Breast epithelium (tissue), 3 donors: ENCODE results near the gene C2CD3.

Experiments
- POLR2A ChIP-seq: fragments of 450-650 bp; IDR thresholded peaks from one replicate; pipeline ENCODE4 v1.6.1; 2016; ENCODE audit warnings: antibody characterized with exemption, mild to moderate bottlenecking, moderate library complexity
- TF ChIP-seq, protein P1 (sequence below), 3 donors: fragments of 450-650 bp; IDR thresholded peaks; one replicate each; pipeline ENCODE4 v1.5.1; 2016 to 2017; ENCODE audit warnings: antibody characterized with exemption in 3 of 3, mild to moderate bottlenecking in 3 of 3, moderate library complexity in 3 of 3

DNA sequence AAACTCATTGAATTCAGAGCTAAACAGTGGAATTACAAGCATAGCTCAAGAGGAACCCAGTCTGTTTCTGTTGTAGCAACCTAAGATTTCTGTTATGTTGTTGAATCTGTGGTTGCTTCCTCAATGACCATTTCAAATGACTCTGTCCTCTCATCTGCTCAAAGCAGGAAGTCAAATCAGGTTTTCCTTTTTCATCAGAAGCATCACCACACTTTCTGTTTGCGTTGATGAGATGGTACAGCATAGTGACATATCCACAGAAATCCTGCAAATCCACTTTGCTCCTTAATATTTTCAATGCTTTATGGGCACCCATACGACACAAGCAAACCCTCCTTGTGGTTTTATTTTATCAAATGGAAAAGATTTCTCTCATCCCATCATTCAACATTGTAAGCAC, 175.6 kb downstream of the C2CD3 start:
- TF ChIP-seq, protein P1, sequence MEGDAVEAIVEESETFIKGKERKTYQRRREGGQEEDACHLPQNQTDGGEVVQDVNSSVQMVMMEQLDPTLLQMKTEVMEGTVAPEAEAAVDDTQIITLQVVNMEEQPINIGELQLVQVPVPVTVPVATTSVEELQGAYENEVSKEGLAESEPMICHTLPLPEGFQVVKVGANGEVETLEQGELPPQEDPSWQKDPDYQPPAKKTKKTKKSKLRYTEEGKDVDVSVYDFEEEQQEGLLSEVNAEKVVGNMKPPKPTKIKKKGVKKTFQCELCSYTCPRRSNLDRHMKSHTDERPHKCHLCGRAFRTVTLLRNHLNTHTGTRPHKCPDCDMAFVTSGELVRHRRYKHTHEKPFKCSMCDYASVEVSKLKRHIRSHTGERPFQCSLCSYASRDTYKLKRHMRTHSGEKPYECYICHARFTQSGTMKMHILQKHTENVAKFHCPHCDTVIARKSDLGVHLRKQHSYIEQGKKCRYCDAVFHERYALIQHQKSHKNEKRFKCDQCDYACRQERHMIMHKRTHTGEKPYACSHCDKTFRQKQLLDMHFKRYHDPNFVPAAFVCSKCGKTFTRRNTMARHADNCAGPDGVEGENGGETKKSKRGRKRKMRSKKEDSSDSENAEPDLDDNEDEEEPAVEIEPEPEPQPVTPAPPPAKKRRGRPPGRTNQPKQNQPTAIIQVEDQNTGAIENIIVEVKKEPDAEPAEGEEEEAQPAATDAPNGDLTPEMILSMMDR (IDR thresholded peaks at IDR 0.05): no peak
- no peak for TF ChIP-seq POLR2A
